CD4-positive, alpha-beta T cell treated with Interleukin-6 for 4 hours (primary cell): ENCODE measurements around the gene PTPRN2.
"Not testable (repeated sequence)": the region's sequence is repeated elsewhere in the genome, so short reads cannot be mapped to it uniquely, and the experiment has no call there.

Experiments
- DNase-seq: peaks from one replicate; pipeline ENCODE4 v3.0.0-alpha.2; 2020; ENCODE audit warnings: mixed read lengths

The PTPRN2 gene

GRCh38 chr7:157502701-157503111, 1084.9 kb downstream of the PTPRN2 start:
- peak; percentile 74 for DNase-seq

DNA sequence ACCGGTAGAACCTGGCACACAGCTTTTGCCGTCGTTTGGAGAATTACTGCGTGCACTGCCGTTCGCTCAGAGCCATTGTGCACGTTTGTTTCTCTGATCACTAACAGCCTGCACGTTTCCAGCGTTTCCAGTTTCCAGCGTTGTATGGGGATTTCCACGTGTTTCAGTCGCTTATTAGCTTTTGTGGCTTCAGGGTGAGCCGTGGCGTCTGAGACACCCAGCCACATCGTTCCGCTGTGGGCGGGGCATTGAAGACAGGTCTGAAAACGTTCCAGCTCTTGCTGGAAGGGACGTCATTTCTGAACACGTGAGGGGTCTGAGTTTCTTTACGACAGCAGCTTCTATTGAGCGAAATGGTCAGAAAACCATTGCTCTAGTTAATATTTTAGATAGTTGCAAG, 1086.0 kb downstream of the PTPRN2 start:
- DNase-seq, result peak; percentile 19

DNA sequence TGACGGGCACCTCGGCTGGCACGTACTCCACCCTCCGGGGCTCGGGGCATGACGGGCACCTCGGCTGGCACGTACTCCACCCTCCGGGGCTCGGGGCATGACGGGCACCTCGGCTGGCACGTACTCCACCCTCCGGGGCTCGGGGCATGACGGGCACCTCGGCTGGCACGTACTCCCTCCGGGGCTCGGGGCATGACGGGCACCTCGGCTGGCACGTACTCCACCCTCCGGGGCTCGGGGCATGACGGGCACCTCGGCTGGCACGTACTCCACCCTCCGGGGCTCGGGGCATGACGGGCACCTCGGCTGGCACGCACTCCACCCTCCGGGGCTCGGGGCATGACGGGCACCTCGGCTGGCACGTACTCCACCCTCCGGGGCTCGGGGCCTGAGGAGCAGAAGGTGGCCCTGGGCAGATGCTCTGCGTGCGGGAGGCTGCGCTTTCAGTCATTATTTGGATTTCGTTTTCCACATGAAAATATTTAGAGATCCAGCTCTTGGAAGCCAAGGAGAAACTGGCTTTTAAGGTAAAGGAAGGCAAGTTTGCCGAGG, 1086.6 kb downstream of the PTPRN2 start:
- not testable (repeated sequence) for DNase-seq

DNA sequence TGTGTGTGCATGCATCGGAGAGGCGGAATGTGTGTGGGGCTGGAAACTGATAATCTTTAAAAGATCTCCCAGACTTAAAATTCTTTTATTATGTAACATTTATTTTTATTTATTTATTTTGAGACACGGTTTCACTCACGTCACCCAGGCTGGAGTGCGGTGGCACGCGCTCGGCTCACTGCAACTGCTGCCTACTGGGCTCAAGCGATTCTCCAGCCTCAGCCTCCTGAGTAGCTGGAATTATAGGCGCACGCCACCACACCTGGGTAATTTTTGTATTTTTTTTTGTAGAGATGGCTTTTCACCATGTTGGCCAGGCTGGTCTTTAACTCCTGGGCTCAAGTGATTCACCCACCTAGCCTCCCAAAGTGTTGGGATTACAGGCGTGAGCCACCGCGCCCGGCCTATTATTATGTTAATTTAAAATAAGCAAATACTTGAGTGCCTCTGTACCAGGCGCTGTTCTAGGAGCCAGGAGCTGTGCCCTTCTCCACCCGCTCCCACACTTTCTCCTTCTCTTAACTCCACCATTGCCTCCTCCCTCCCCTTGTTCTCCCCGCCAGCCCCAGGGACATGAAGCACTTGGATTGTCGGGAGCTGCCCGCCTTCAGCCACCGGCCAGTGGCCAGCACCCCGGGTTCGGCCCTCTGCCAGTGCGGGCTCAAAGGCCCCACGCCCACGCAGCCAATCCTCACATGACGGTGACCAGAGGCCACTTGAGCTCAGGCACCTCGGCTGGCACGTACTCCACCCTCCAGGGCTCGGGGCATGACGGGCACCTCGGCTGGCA, 1087.3 kb downstream of the PTPRN2 start:
- no peak for DNase-seq

- no peak for DNase-seq
These were observed 1087.8 kb downstream of the PTPRN2 start for GRCh38 chr7:157499835-157500153.

GRCh38 chr7:157499121-157499834, 1088.3 kb downstream of the PTPRN2 start:
- no peak for DNase-seq

- no peak for DNase-seq
These were observed 1089.0 kb downstream of the PTPRN2 start for GRCh38 chr7:157498657-157499056.

- no peak for DNase-seq
These were observed 1089.6 kb downstream of the PTPRN2 start for GRCh38 chr7:157497744-157498651.

DNA sequence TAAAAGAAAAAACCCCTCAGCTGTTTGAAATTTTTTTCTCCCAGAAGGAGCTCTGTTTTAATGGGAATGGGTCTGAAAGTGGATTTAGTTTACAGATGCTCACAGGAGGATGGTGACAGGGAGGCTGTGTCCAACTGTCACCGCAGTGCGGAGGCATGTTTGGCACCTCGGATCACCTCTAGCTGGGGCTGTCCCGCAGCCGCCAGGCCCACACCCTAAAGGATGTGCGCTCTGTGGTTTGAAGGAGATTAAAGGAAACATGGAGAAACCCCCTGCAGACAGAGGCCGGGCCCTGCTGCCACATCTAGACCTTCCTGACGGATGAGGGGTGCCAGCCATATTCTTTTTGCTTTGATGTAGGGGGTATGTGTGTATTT, 1090.3 kb downstream of the PTPRN2 start:
- DNase-seq, result no peak

DNA sequence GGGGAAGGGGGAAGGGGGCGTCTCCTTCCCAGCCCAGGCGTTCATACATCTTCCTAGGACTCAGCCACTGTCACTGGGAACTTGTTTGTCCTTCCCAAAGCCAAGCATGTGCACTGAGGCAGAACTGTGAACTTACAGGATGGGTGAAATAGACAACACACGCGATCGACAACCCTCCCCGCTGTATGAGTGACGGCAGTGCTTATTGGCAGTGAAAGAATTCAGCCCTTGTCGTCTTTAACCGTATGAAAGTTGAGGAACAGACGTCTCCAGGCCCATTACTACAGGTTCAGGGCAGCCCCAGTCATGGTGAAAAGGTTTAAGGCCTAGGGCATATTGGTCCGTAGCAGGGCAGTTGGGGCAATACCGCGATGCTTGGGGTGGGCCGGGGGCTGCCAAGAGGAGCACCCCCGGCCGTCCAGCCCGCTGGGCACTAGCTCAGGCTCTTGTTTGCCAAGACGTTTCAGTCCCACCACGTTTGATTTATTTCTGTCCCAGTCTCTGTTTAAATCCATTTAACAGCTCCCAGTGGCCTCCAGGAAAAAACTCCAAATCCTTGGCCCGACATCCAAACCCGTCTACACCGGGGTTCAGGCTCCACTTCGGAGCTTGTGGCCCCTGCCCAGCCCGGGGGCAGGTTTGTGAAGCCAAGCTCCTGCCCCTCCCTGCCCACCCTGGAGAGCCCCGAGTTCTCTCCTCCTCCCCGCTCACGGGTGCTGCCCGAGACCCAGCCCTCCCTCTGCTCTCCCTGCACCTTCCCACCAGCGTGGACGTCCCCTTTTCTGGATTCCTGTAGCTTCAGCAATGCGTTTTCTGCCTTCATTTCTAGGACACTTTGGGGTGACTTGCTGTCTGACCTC, 1091.0 kb downstream of the PTPRN2 start:
- DNase-seq, result no peak

DNA sequence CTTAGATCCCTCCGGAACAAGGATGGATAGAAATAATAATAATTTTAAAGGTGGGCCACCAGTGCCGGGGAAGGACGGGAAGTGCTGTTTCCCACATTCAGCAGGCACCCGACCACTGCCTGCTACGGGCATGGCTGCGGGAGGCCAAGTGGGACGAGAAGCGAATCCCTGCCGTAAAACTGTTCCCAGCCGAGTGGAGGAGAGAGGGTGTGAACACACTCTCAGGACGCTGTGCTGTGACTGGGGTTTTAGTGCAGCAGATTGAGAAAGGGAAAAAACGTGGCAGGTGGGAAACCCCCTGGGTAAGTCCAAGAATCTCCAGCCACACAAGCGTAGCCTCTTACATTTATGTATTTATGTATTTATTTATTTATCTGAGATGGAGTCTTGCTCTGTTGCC, 1092.0 kb downstream of the PTPRN2 start:
- no peak for DNase-seq

DNA sequence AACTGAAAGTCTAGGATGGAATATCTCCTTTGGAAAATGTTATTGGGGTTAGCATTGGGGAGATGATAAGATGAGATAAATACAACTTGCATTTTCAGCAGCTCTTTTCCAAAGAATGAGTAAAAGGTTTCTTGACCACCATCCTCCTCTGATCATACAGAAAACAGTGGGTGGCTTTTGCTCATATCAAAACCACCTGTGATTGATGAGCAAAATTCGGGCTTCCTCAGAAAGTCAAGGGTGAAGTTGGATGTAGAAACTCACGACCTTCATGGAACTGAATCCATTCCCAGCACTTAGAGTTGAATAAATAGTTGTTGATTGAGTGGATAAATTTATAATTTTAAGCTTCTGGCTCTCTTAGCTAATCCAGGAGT, 1092.5 kb downstream of the PTPRN2 start:
- DNase-seq, result no peak

DNA sequence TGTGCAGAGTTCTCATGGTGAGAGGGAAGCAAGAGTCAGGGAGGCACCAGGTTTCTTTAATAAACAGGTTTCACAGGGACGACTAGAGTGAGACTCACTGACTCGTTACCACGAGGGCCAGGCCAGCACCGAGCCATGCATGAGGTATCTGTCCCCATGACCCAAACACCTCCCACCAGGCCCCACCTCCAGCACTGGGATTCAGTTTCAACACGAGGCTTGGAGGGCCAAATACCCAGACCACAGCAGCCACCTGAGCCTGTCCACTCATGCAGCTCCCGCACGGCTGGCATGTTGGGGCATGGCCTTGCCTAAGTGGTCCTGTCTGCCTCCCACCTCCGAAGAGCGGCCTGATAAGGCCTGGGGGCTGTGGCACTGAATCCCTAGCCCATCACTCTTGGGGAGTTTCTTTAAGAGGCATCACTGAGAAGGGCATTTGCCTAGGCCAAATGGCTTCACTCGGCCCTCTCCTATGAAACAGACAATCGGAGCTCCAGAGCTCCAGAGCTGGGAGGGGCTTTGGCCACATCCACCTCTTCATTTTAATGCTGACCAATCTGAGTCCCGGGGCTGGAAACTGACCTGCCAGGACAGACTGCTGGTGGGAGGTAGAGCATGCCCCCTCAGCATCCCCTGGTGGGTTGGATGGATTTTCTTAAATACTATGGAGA, 1093.0 kb downstream of the PTPRN2 start:
- DNase-seq, result no peak

DNA sequence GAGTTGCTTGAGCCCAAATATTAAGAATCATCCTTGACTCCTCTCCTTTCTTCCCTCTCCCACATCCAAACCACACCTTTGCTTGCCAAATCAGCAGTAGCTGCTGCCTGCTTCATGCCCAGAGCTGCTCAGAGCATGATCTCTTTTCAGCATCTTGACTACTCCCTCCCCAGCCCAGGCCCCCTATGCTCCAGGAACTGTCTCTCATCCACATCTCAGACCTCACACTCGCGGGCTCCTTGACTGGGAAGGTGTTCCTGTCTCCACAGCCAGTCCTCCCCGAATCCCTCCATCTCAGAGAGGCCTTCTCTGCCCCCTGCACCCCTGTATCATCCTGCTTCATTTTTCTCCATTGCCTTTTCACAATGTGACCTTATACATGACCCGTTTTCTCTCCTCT, 1093.8 kb downstream of the PTPRN2 start:
- DNase-seq, result no peak

GRCh38 chr7:157493017-157493416, 1094.6 kb downstream of the PTPRN2 start:
- no peak for DNase-seq

DNA sequence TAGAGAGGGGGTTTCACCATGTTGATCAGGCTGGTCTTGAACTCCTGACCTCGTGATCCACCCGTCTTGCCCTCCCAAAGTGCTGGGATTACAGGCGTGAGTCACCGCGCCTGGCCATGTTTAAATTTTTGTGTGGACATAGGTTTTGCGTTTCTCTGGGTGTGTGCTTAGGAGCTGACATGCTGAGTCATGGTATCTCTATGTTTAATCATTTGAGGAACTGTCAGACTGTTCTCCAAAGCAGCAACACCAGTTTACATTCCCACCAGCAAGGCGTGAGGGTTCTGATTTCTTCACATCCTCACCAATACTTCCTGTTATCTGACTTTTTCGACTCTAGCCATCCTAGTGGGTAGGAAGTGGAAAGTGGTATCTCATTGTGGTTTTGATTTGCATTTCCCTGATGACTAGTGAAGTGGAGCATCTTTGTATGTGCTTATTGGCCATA, 1097.1 kb downstream of the PTPRN2 start:
- DNase-seq, result peak; percentile 66

DNA sequence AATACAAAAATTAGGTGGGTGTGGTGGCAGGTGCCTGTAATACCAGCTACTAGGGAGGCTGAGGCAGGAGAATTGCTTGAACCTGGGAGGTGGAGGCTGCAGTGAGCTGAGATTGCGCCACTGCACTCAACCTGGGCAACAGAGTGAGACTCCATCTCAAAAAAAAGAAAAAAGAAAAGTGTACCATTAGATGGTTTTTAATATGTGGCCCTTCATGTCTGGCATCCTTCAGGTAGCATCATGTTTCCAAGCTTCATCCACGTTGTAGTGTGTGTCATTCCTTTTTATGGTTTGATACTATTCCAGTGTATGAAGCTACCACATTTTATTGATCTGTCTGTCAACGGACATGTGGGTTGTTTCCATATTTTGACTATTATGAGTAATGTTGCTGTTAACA, 1097.8 kb downstream of the PTPRN2 start:
- DNase-seq, result not testable (repeated sequence)
